ENCODE data around the gene PICK1.
A peak's percentile ranks its signal among the peaks of the same experiment; 100 is the strongest.

Gene PICK1

DNA sequence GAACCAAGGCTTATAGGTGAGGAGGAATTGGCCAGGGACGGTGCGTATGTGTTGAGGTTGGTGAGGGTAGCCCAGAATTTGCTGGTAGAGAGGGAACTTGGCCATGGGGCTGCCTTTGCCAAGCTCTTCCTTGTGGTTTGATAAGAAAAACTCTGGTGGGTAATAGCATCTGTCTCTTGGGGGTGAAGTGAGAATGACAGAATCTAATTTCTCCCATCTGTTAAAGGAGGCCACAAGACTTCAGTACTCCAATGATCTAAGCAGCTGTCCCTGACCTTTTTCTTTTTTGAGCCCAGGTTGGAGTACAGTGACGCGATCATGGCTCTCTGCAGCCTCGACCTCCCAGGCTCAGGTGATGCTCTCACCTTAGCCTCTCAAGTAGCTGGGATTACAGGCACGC is 36.0 kb upstream of the PICK1 start (continued):
- TF ChIP-seq ZBTB1 (tag by site-specific recombination; IDR thresholded peaks at IDR 0.05): no peak
- TF ChIP-seq MYNN (tag by site-specific recombination; IDR thresholded peaks at IDR 0.05; ENCODE audit: borderline replicate concordance): no peak

DNA sequence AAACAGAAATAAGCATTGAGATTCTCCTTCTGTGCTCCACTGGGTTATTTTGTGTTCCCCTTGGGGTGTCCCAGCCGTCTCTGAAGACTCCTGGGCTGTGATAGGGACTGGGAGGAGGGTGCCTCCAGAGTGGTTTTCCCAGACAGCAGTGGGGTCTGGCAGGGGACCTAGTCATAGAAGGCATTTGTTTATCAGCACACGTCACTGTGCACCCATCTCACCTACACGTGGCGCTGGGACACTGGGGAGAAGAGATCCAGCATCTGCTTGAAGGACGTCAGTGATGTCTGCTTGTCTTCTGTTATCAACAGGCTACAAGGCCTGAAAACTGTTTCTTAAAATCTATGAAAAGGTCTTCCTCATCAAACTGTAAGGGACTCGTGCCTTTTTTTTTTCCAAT is 34.2 kb upstream of the PICK1 start:
- H3K4me1 ChIP-seq (ENCODE audit: control insufficient read depth, insufficient read depth, low read length): no peaks in the 10 kb centered on the region

DNA sequence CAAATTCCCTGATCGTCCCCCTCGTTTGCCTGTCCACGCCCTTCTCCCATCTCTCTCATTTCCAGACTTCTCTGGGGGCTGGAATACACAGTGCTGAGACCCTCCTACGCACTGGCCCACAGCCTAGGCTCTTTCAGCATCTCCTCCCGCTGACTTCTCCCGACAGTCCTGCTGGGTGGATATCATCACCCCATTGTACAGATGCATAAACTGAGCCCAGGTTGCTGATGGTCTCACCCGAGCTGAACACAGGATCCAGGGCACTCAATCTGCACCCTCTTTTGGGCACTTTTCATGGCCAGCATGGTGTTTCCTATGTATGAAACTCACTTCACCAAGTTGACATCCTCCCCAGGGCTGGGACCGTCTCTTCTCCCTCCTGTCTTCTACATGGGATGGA is 31.7 kb upstream of the PICK1 start:
- Histone ChIP-seq H3K4me3 (ENCODE audit: low read depth, low read length) (no peak overlapping the region), H3K27ac (ENCODE audit: extremely low read depth, low read depth, low read length) (no peak overlapping the region), H3K4me1 (ENCODE audit: control insufficient read depth, insufficient read depth, low read length) (no peaks in the 10 kb centered on the region), H3K36me3 (ENCODE audit: control insufficient read depth in 2 of 2, insufficient read depth in 1 of 2, low read length in 2 of 2) (no peaks in the 10 kb centered on the region), H3K9me3 (ENCODE audit: control insufficient read depth, insufficient read depth, low read depth, low read length) (no peaks in the 10 kb centered on the region)
- CTCF ChIA-PET: no interaction called here
- POLR2A ChIA-PET: interaction anchor here (0.6 kb wide), 1 partner anchor 55 kb away, joined by 3 read pairs; no protein-coding TSS in a partner anchor
- TF ChIP-seq FEZF1 (tag by site-specific recombination; IDR thresholded peaks at IDR 0.05) (no peak), ZNF37A (tag by site-specific recombination; IDR thresholded peaks at IDR 0.05) (no peak), ZNF776 (tag by site-specific recombination; IDR thresholded peaks at IDR 0.05; ENCODE audit: borderline replicate concordance) (no peak), ZNF549 (tag by site-specific recombination; IDR thresholded peaks at IDR 0.05) (no peak), ZBTB17 (tag by site-specific recombination; IDR thresholded peaks at IDR 0.05) (0 out of 2 replicates have a peak, but pooled peaks have one; percentile 17), MZF1 (tag by site-specific recombination; IDR thresholded peaks at IDR 0.05; ENCODE audit: borderline replicate concordance) (no peak)
- TF ChIP-seq, protein P1, sequence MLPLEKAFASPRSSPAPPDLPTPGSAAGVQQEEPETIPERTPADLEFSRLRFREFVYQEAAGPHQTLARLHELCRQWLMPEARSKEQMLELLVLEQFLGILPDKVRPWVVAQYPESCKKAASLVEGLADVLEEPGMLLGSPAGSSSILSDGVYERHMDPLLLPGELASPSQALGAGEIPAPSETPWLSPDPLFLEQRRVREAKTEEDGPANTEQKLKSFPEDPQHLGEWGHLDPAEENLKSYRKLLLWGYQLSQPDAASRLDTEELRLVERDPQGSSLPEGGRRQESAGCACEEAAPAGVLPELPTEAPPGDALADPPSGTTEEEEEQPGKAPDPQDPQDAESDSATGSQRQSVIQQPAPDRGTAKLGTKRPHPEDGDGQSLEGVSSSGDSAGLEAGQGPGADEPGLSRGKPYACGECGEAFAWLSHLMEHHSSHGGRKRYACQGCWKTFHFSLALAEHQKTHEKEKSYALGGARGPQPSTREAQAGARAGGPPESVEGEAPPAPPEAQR (tag by site-specific recombination; IDR thresholded peaks at IDR 0.05): no peak
- TF ChIP-seq, protein P2, sequence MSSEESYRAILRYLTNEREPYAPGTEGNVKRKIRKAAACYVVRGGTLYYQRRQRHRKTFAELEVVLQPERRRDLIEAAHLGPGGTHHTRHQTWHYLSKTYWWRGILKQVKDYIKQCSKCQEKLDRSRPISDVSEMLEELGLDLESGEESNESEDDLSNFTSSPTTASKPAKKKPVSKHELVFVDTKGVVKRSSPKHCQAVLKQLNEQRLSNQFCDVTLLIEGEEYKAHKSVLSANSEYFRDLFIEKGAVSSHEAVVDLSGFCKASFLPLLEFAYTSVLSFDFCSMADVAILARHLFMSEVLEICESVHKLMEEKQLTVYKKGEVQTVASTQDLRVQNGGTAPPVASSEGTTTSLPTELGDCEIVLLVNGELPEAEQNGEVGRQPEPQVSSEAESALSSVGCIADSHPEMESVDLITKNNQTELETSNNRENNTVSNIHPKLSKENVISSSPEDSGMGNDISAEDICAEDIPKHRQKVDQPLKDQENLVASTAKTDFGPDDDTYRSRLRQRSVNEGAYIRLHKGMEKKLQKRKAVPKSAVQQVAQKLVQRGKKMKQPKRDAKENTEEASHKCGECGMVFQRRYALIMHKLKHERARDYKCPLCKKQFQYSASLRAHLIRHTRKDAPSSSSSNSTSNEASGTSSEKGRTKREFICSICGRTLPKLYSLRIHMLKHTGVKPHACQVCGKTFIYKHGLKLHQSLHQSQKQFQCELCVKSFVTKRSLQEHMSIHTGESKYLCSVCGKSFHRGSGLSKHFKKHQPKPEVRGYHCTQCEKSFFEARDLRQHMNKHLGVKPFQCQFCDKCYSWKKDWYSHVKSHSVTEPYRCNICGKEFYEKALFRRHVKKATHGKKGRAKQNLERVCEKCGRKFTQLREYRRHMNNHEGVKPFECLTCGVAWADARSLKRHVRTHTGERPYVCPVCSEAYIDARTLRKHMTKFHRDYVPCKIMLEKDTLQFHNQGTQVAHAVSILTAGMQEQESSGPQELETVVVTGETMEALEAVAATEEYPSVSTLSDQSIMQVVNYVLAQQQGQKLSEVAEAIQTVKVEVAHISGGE (tag by site-specific recombination; conservative IDR thresholded peaks at IDR 0.05; ENCODE audit: low read depth): no peak

More for the DNA sequence above, 34.2 kb upstream of the PICK1 start:
- H3K9me3 ChIP-seq (ENCODE audit: control insufficient read depth, insufficient read depth, low read depth, low read length): no peaks in the 10 kb centered on the region
- CTCF ChIA-PET: no interaction called here
- H3K36me3 ChIP-seq (ENCODE audit: control insufficient read depth in 2 of 2, insufficient read depth in 1 of 2, low read length in 2 of 2): no peaks in the 10 kb centered on the region
- POLR2A ChIA-PET: no interaction called here
- TF ChIP-seq, protein P3, sequence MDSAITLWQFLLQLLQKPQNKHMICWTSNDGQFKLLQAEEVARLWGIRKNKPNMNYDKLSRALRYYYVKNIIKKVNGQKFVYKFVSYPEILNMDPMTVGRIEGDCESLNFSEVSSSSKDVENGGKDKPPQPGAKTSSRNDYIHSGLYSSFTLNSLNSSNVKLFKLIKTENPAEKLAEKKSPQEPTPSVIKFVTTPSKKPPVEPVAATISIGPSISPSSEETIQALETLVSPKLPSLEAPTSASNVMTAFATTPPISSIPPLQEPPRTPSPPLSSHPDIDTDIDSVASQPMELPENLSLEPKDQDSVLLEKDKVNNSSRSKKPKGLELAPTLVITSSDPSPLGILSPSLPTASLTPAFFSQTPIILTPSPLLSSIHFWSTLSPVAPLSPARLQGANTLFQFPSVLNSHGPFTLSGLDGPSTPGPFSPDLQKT (IDR thresholded peaks at IDR 0.05; ENCODE audit: borderline replicate concordance, low read depth, low read length): no peak
- TF ChIP-seq, protein P4, sequence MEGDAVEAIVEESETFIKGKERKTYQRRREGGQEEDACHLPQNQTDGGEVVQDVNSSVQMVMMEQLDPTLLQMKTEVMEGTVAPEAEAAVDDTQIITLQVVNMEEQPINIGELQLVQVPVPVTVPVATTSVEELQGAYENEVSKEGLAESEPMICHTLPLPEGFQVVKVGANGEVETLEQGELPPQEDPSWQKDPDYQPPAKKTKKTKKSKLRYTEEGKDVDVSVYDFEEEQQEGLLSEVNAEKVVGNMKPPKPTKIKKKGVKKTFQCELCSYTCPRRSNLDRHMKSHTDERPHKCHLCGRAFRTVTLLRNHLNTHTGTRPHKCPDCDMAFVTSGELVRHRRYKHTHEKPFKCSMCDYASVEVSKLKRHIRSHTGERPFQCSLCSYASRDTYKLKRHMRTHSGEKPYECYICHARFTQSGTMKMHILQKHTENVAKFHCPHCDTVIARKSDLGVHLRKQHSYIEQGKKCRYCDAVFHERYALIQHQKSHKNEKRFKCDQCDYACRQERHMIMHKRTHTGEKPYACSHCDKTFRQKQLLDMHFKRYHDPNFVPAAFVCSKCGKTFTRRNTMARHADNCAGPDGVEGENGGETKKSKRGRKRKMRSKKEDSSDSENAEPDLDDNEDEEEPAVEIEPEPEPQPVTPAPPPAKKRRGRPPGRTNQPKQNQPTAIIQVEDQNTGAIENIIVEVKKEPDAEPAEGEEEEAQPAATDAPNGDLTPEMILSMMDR (tag by site-specific recombination; IDR thresholded peaks at IDR 0.05): no peak
- TF ChIP-seq ZNF175 (tag by site-specific recombination; IDR thresholded peaks at IDR 0.05): no peak
- TF ChIP-seq, protein P5, sequence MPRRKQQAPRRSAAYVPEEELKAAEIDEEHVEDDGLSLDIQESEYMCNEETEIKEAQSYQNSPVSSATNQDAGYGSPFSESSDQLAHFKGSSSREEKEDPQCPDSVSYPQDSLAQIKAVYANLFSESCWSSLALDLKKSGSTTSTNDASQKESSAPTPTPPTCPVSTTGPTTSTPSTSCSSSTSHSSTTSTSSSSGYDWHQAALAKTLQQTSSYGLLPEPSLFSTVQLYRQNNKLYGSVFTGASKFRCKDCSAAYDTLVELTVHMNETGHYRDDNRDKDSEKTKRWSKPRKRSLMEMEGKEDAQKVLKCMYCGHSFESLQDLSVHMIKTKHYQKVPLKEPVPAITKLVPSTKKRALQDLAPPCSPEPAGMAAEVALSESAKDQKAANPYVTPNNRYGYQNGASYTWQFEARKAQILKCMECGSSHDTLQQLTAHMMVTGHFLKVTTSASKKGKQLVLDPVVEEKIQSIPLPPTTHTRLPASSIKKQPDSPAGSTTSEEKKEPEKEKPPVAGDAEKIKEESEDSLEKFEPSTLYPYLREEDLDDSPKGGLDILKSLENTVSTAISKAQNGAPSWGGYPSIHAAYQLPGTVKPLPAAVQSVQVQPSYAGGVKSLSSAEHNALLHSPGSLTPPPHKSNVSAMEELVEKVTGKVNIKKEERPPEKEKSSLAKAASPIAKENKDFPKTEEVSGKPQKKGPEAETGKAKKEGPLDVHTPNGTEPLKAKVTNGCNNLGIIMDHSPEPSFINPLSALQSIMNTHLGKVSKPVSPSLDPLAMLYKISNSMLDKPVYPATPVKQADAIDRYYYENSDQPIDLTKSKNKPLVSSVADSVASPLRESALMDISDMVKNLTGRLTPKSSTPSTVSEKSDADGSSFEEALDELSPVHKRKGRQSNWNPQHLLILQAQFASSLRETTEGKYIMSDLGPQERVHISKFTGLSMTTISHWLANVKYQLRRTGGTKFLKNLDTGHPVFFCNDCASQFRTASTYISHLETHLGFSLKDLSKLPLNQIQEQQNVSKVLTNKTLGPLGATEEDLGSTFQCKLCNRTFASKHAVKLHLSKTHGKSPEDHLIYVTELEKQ (tag by site-specific recombination; IDR thresholded peaks at IDR 0.05; ENCODE audit: borderline replicate concordance): no peak
- TF ChIP-seq, protein P1 (tag by site-specific recombination; IDR thresholded peaks at IDR 0.05): no peak
- TF ChIP-seq ZNF561 (tag by site-specific recombination; IDR thresholded peaks at IDR 0.05; ENCODE audit: borderline replicate concordance): no peak
- TF ChIP-seq BCL11A (tag by site-specific recombination; IDR thresholded peaks at IDR 0.05; ENCODE audit: low read depth): no peak
- TF ChIP-seq SP7 (tag by site-specific recombination; IDR thresholded peaks at IDR 0.05): no peak
- TF ChIP-seq ZNF184 (tag by site-specific recombination; IDR thresholded peaks at IDR 0.05): no peak
- no peak for TF ChIP-seq ZNF585B (tag by site-specific recombination; IDR thresholded peaks at IDR 0.05)
- TF ChIP-seq ZNF521 (tag by site-specific recombination; IDR thresholded peaks at IDR 0.05): no peak
- H3K4me3 ChIP-seq (ENCODE audit: low read depth, low read length): no peak overlapping the region
- H3K27ac ChIP-seq (ENCODE audit: extremely low read depth, low read depth, low read length): no peak overlapping the region
